Trophoblast cell (in vitro differentiated cells and primary cell): ENCODE results near the gene HNRNPC.
"Not testable (repeated sequence)": the region's sequence is repeated elsewhere in the genome, so short reads cannot be mapped to it uniquely, and the experiment has no call there.

Source experiments
- DNase-seq, 2 donors: peaks; one replicate each; pipeline ENCODE4 v3.0.0-alpha.2; 2016
- H2AFZ ChIP-seq: 2 replicates; pipeline ENCODE4 v1.6.1; 2013; ENCODE audit warnings: low read length, moderate library complexity, mild to moderate bottlenecking; ENCODE audit not compliant: insufficient read depth, poor library complexity
- H2AK5ac ChIP-seq: 2 replicates; pipeline ENCODE4 v1.6.1; 2013; ENCODE audit warnings: mild to moderate bottlenecking, low read length
- H2BK120ac ChIP-seq: 2 replicates; pipeline ENCODE4 v1.6.1; 2013; ENCODE audit warnings: low read length, mild to moderate bottlenecking, moderate library complexity; ENCODE audit not compliant: insufficient read depth, poor library complexity
- H2BK12ac ChIP-seq: 2 replicates; pipeline ENCODE4 v1.6.1; 2013; ENCODE audit warnings: mild to moderate bottlenecking, low read length, moderate library complexity
- H2BK5ac ChIP-seq: 2 replicates; pipeline ENCODE4 v1.6.1; 2013; ENCODE audit warnings: low read length, low read depth, moderate library complexity, mild to moderate bottlenecking; ENCODE audit not compliant: poor library complexity
- H3K14ac ChIP-seq: 2 replicates; pipeline ENCODE4 v1.6.1; 2013; ENCODE audit warnings: mild to moderate bottlenecking, low read length
- H3K18ac ChIP-seq: 2 replicates; pipeline ENCODE4 v1.6.1; 2013; ENCODE audit warnings: mild to moderate bottlenecking, low read length
- H3K23ac ChIP-seq: 2 replicates; pipeline ENCODE4 v1.6.1; 2013; ENCODE audit warnings: low read length
- H3K27ac ChIP-seq: 2 replicates; pipeline ENCODE4 v1.5.1; 2013; ENCODE audit warnings: low read depth, mild to moderate bottlenecking, inconsistent platforms, low read length, moderate library complexity
- H3K27me3 ChIP-seq: 2 replicates; pipeline ENCODE4 v1.6.1; 2013; ENCODE audit warnings: inconsistent platforms, mild to moderate bottlenecking, low read length, moderate library complexity; ENCODE audit not compliant: insufficient read depth
- H3K36me3 ChIP-seq, 2 experiments: 1 replicate in 1 of 2; 2 replicates in 1 of 2; pipeline ENCODE4 v1.6.1; 2013; ENCODE audit warnings: low read length in 2 of 2, mild to moderate bottlenecking in 2 of 2, moderate library complexity in 1 of 2; ENCODE audit not compliant: insufficient read depth in 2 of 2, control insufficient read depth in 1 of 2
- H3K4ac ChIP-seq: 2 replicates; pipeline ENCODE4 v1.6.1; 2013; ENCODE audit warnings: low read depth, mild to moderate bottlenecking, low read length, moderate library complexity
- H3K4me1 ChIP-seq, 2 experiments: 1 replicate in 1 of 2; 2 replicates in 1 of 2; pipeline ENCODE4 v1.6.1; 2013; ENCODE audit warnings: low read length in 2 of 2, mild to moderate bottlenecking in 2 of 2, moderate library complexity in 1 of 2; ENCODE audit not compliant: insufficient read depth in 2 of 2, control insufficient read depth in 1 of 2
- H3K4me2 ChIP-seq: 2 replicates; pipeline ENCODE4 v1.6.1; 2013; ENCODE audit warnings: inconsistent platforms, mild to moderate bottlenecking, low read length, moderate library complexity
- H3K4me3 ChIP-seq: 2 replicates; pipeline ENCODE4 v1.5.1; 2013; ENCODE audit warnings: mild to moderate bottlenecking, low read depth, low read length, inconsistent platforms
- H3K79me1 ChIP-seq: one replicate; pipeline ENCODE4 v1.6.1; 2013; ENCODE audit warnings: low read length
- H3K79me2 ChIP-seq: 2 replicates; pipeline ENCODE4 v1.6.1; 2013; ENCODE audit warnings: low read length, mild to moderate bottlenecking; ENCODE audit not compliant: control insufficient read depth, insufficient read depth, poor library complexity
- H3K9ac ChIP-seq: 2 replicates; pipeline ENCODE4 v1.6.1; 2013; ENCODE audit warnings: mild to moderate bottlenecking, low read length
- H3K9me3 ChIP-seq: 2 replicates; pipeline ENCODE4 v1.6.1; 2013; ENCODE audit warnings: low read depth, mild to moderate bottlenecking, control low read depth, inconsistent platforms, low read length; ENCODE audit not compliant: insufficient read depth
- H4K12ac ChIP-seq: 2 replicates; pipeline ENCODE4 v1.6.1; 2013; ENCODE audit warnings: low read depth, mild to moderate bottlenecking, low read length, moderate library complexity
- H4K8ac ChIP-seq: 2 replicates; pipeline ENCODE4 v1.6.1; 2013; ENCODE audit warnings: low read depth, mild to moderate bottlenecking, low read length, moderate library complexity
- H4K91ac ChIP-seq: one replicate; pipeline ENCODE4 v1.6.1; 2013; ENCODE audit warnings: low read depth, mild to moderate bottlenecking, low read length, moderate library complexity
- WGBS: extraction: QIAGEN DNeasy Blood & Tissue Kit; methylation state at CpG from one replicate; pipeline ENCODE4 v1.1.7; 2013; ENCODE audit warnings: missing lambda C conversion rate; ENCODE audit not compliant: insufficient read length, insufficient coverage; ENCODE audit errors: extremely low coverage; 5-methylcytosine and 5-hydroxymethylcytosine counted together

The HNRNPC gene

DNA sequence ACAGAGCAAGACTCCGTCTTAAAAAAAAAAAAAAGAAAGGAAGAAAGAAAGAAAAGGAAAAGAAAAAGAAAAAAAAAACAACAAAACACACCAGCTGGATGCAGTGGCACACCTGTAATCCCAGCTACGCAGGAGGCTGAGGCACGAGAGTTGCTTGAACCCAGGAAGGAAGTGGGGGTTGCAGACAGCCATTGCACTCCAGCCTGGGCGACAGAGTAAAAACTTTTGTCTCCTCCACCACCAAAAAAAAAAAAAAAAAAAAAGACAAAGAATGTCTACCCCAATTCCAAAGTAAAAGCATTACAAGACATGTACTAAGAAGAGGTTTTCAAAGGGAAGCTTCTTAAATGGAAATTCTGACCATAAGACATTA is 53.4 kb downstream of the HNRNPC start:
- H4K8ac ChIP-seq = no peak overlapping the region
- no peak overlapping the region for H2AFZ ChIP-seq
- H3K4ac ChIP-seq = no peak overlapping the region
- no peaks in the 10 kb centered on the region for H3K79me1 ChIP-seq
- H3K9me3 ChIP-seq = no peaks in the 10 kb centered on the region
- no peak overlapping the region for H3K18ac ChIP-seq
- WGBS = no CpG with 5 or more reads among the region's 4 CpGs
- no peak overlapping the region for H2BK5ac ChIP-seq
- H3K4me1 ChIP-seq = peaks cover 8 to 9% of the 10 kb centered on the region in 2 experiments
- H4K12ac ChIP-seq = no peak overlapping the region
- no peak overlapping the region for H3K4me3 ChIP-seq
- no peak overlapping the region for H3K27ac ChIP-seq
- no peaks in the 10 kb centered on the region for H3K27me3 ChIP-seq
- H3K23ac ChIP-seq = no peak overlapping the region
- H2AK5ac ChIP-seq = no peak overlapping the region
- H2BK120ac ChIP-seq = no peak overlapping the region
- DNase-seq = no peak
- H4K91ac ChIP-seq = no peak overlapping the region
- no peak overlapping the region for H2BK12ac ChIP-seq
- H3K79me2 ChIP-seq = peaks cover 2% of the 10 kb centered on the region
- no peak overlapping the region for H3K14ac ChIP-seq
- H3K4me2 ChIP-seq = no peak overlapping the region
- H3K36me3 ChIP-seq = peaks cover 31 to 38% of the 10 kb centered on the region in 2 experiments
- no peak overlapping the region for H3K9ac ChIP-seq

GRCh38 chr14:21215130-21215878 is 53.9 kb downstream of the HNRNPC start:
- no CpG with 5 or more reads among the region's 8 CpGs for whole genome bisulfite sequencing
- H3K79me1 ChIP-seq = no peaks in the 10 kb centered on the region
- no peak overlapping the region for H3K27ac ChIP-seq
- H3K23ac ChIP-seq = no peak overlapping the region
- H4K91ac ChIP-seq = no peak overlapping the region
- H3K4me3 ChIP-seq = no peak overlapping the region
- no peak overlapping the region for H2AK5ac ChIP-seq
- H4K12ac ChIP-seq = no peak overlapping the region
- H3K18ac ChIP-seq = no peak overlapping the region
- H2AFZ ChIP-seq = no peak overlapping the region
- H2BK120ac ChIP-seq = no peak overlapping the region
- H3K79me2 ChIP-seq = no peaks in the 10 kb centered on the region
- peaks cover 8 to 9% of the 10 kb centered on the region in 2 experiments for H3K4me1 ChIP-seq
- H3K9ac ChIP-seq = no peak overlapping the region
- H2BK5ac ChIP-seq = no peak overlapping the region
- DNase-seq = no peak
- H3K14ac ChIP-seq = no peak overlapping the region
- H2BK12ac ChIP-seq = no peak overlapping the region
- H3K4ac ChIP-seq = no peak overlapping the region
- no peaks in the 10 kb centered on the region for H3K27me3 ChIP-seq
- peaks cover 28 to 35% of the 10 kb centered on the region in 2 experiments for H3K36me3 ChIP-seq
- H3K9me3 ChIP-seq = no peaks in the 10 kb centered on the region
- no peak overlapping the region for H3K4me2 ChIP-seq
- no peak overlapping the region for H4K8ac ChIP-seq

DNA sequence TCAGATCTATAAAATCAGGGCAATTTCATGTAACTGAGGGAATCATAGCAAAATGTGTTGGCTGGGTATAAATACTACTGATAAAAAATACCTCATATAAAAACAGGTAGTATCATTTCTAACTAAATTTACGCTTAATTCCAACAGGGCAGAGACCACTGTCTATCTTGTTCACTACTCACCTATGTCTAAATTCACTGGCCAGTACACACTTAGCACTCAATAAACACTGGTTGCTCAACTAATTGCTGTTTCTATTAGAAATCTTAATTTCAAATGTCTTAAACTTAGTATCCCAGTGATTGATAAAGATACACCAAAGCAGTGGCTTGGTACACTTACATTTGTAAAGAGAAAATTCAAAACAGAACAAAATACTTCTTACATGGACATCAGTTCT is 55.6 kb downstream of the HNRNPC start:
- Histone ChIP-seq H3K36me3 (peaks cover 26 to 38% of the 10 kb centered on the region in 2 experiments), H2BK120ac (no peak overlapping the region), H3K4me3 (no peak overlapping the region), H3K27ac (no peak overlapping the region), H3K9me3 (no peaks in the 10 kb centered on the region), H3K23ac (no peak overlapping the region), H4K8ac (no peak overlapping the region), H3K79me2 (no peaks in the 10 kb centered on the region), H3K4ac (no peak overlapping the region), H3K18ac (no peak overlapping the region), H2BK5ac (no peak overlapping the region), H3K14ac (no peak overlapping the region), H2AFZ (no peak overlapping the region), H3K9ac (no peak overlapping the region), H3K27me3 (no peaks in the 10 kb centered on the region), H2BK12ac (no peak overlapping the region), H2AK5ac (no peak overlapping the region), H3K4me2 (no peak overlapping the region), H3K4me1 (peaks cover 5 to 6% of the 10 kb centered on the region in 2 experiments), H4K12ac (no peak overlapping the region), H3K79me1 (no peaks in the 10 kb centered on the region), H4K91ac (no peak overlapping the region)
- DNase-seq = no peak
- no CpG with 5 or more reads among the region's 1 CpG for WGBS

GRCh38 chr14:21212824-21213223 is 56.4 kb downstream of the HNRNPC start:
- H3K4ac ChIP-seq, H3K9ac ChIP-seq, H2AFZ ChIP-seq, H3K4me1 ChIP-seq, H3K9me3 ChIP-seq, H3K4me2 ChIP-seq, H2BK120ac ChIP-seq, H4K12ac ChIP-seq, H3K4me3 ChIP-seq, H3K79me2 ChIP-seq, H3K27me3 ChIP-seq, H3K27ac ChIP-seq, H4K91ac ChIP-seq, H3K79me1 ChIP-seq, H3K23ac ChIP-seq, DNase-seq, H4K8ac ChIP-seq, H2BK12ac ChIP-seq, H2BK5ac ChIP-seq, H2AK5ac ChIP-seq, H3K18ac ChIP-seq, H3K14ac ChIP-seq: not testable (repeated sequence)
- H3K36me3 ChIP-seq = peaks cover 20 to 39% of the 10 kb centered on the region in 2 experiments
- WGBS = no CpG with 5 or more reads among the region's 8 CpGs
